Hepatocyte (in vitro differentiated cells): ENCODE measurements around the gene SGTA. TPM values are rescaled to one million over a fixed set of nuclear protein-coding genes. Genes with fewer than 3 reads are reported as not detected.

Experiments used
- DNase-seq: peaks from one replicate; pipeline ENCODE4 v3.0.0-alpha.2; 2016; ENCODE audit warnings: low spot score
- H2AFZ ChIP-seq: fragments of 200-600 bp; sonication (generic); 2 replicates; pipeline ENCODE4 v1.6.0; 2016; ENCODE audit warnings: antibody characterized with exemption, mild to moderate bottlenecking
- H3K27ac ChIP-seq: fragments of 200-600 bp; sonication (generic); 2 replicates; pipeline ENCODE4 v1.5.1; 2016; ENCODE audit warnings: mild to moderate bottlenecking
- H3K27me3 ChIP-seq: fragments of 200-600 bp; sonication (generic); 2 replicates; pipeline ENCODE4 v1.6.1; 2016
- H3K36me3 ChIP-seq: fragments of 200-600 bp; sonication (generic); replicated peaks from 2 replicates; pipeline ENCODE4 v1.5.1; 2016; ENCODE audit warnings: low read depth; ENCODE audit not compliant: insufficient read depth
- H3K4me1 ChIP-seq: fragments of 200-600 bp; sonication (generic); 2 replicates; pipeline ENCODE4 v1.5.1; 2016; ENCODE audit warnings: mild to moderate bottlenecking, moderate library complexity; ENCODE audit not compliant: insufficient read depth
- H3K4me2 ChIP-seq: fragments of 200-600 bp; sonication (generic); 2 replicates; pipeline ENCODE4 v1.6.0; 2016
- H3K4me3 ChIP-seq: fragments of 200-600 bp; sonication (generic); 2 replicates; pipeline ENCODE4 v1.5.1; 2016; ENCODE audit warnings: mild to moderate bottlenecking
- H3K79me2 ChIP-seq: fragments of 200-600 bp; sonication (generic); 2 replicates; pipeline ENCODE4 v1.6.0; 2017; ENCODE audit warnings: mild to moderate bottlenecking
- H3K9me2 ChIP-seq: fragments of 200-600 bp; sonication (generic); replicated peaks from 2 replicates; pipeline ENCODE4 v1.6.0; 2017; ENCODE audit warnings: mild to moderate bottlenecking; ENCODE audit not compliant: insufficient read depth
- H3K9me3 ChIP-seq: fragments of 200-600 bp; sonication (generic); 2 replicates; pipeline ENCODE4 v1.5.1; 2016; ENCODE audit warnings: low read depth, mild to moderate bottlenecking
- H4K20me1 ChIP-seq: fragments of 200-600 bp; sonication (generic); 2 replicates; pipeline ENCODE4 v1.6.0; 2016; ENCODE audit warnings: mild to moderate bottlenecking; ENCODE audit not compliant: insufficient read depth, poor library complexity, severe bottlenecking
- EZH2 ChIP-seq: fragments of 200-600 bp; sonication (generic); IDR thresholded peaks from 2 replicates; pipeline ENCODE4 v1.6.1; 2016; ENCODE audit warnings: antibody characterized with exemption, mild to moderate bottlenecking, borderline replicate concordance
- EZH2phosphoT487 ChIP-seq: fragments of 200-600 bp; sonication (generic); IDR thresholded peaks from one replicate; pipeline ENCODE4 v1.6.1; 2018; ENCODE audit warnings: antibody characterized with exemption, mild to moderate bottlenecking, low read depth, moderate library complexity; ENCODE audit not compliant: unreplicated experiment, severe bottlenecking
- WGBS: methylation state at CpG from one replicate; pipeline ENCODE4 v1.1.6; 2016; ENCODE audit warnings: low lambda C conversion rate; ENCODE audit errors: missing lambda C conversion rate; 5-methylcytosine and 5-hydroxymethylcytosine counted together
- polyA plus RNA-seq: library from polyadenylated mRNA; unstranded; fragments of >200 nt; fragmentation: Nextera tagmentation; extraction: Ambion mirVana; gene quantifications from 2 replicates; pipeline ENCODE4 v1.2.1, GENCODE V29; 2016
- total RNA-seq: library from RNA; depleted of rRNA; stranded (reverse); fragments of >200 nt; gene quantifications from 2 replicates; pipeline ENCODE4 v1.2.3, GENCODE V29; 2014
- TF ChIP-seq, protein P1 (sequence below): fragments of 200-600 bp; sonication (generic); IDR thresholded peaks from 2 replicates; pipeline ENCODE4 v1.5.1; 2016; ENCODE audit warnings: antibody characterized with exemption, mild to moderate bottlenecking; ENCODE audit not compliant: poor library complexity

Gene SGTA, protein sequence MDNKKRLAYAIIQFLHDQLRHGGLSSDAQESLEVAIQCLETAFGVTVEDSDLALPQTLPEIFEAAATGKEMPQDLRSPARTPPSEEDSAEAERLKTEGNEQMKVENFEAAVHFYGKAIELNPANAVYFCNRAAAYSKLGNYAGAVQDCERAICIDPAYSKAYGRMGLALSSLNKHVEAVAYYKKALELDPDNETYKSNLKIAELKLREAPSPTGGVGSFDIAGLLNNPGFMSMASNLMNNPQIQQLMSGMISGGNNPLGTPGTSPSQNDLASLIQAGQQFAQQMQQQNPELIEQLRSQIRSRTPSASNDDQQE
- total RNA-seq (33.4 and 37.4 TPM in 2 replicates), polyA plus RNA-seq (62.8 and 65.8 TPM in 2 replicates)

DNA sequence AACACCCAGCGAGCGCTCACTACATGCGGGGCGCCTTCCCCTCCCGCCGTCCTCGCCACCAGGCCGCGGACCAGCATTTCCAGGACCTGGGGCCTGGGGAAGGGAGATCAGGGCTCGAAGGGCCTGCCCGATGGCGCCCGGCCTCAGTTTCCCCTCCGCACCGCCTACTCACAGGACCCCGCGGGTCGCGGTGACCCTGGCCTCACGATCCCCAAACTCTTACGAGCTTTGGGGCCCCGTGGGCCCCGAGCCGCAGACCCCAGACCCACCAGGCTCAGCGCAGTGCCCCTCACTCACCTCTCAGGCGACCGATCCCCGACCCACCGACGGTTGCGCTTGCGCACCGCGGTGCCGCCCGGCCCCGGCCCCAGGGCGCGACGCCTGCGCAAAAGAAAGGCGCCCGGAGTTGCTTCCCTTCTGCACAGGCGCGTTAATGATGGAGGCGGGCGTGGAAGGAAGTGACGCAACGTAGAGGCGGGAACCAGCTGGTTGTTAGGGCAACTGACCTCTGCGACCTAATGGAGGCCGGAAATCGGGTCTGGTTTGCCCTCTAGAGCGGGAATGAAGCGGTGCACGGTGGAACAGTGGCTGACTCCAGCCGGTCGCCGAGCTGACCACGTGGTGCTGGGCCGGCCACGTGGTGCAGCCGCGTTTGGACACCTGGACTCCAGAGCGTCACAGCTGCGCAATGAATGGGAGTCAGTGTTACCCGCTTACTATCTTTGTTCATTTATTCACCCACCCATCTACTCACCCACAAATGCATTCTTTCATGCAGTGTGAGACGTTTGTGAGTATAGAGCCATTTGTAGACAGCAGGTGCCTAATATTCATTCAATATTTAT, at the start of gene SGTA:
Gene SGTA (minus strand): TSS at position 338 of the 845 bp plus-strand sequence. CDS start 14,205 bp downstream, outside the sequence.
- no peaks in the 10 kb centered on the region for H3K36me3 ChIP-seq
- no peak for TF ChIP-seq EZH2phosphoT487
- no peak for TF ChIP-seq EZH2
- TF ChIP-seq, protein P1, sequence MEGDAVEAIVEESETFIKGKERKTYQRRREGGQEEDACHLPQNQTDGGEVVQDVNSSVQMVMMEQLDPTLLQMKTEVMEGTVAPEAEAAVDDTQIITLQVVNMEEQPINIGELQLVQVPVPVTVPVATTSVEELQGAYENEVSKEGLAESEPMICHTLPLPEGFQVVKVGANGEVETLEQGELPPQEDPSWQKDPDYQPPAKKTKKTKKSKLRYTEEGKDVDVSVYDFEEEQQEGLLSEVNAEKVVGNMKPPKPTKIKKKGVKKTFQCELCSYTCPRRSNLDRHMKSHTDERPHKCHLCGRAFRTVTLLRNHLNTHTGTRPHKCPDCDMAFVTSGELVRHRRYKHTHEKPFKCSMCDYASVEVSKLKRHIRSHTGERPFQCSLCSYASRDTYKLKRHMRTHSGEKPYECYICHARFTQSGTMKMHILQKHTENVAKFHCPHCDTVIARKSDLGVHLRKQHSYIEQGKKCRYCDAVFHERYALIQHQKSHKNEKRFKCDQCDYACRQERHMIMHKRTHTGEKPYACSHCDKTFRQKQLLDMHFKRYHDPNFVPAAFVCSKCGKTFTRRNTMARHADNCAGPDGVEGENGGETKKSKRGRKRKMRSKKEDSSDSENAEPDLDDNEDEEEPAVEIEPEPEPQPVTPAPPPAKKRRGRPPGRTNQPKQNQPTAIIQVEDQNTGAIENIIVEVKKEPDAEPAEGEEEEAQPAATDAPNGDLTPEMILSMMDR: peak; percentile 29
- no peaks in the 10 kb centered on the region for H3K9me3 ChIP-seq
- DNase-seq: peak; percentile 99
- no peaks in the 10 kb centered on the region for H3K27me3 ChIP-seq
- H2AFZ ChIP-seq: peak within 1 kb of the TSS; percentile 49
- H4K20me1 ChIP-seq: peaks cover 18% of the 10 kb centered on the region
- peaks cover 76% of the 10 kb centered on the region for H3K79me2 ChIP-seq
- no peaks in the 10 kb centered on the region for H3K9me2 ChIP-seq
- peak within 1 kb of the TSS; percentile 91 for H3K4me2 ChIP-seq
- H3K4me3 ChIP-seq: peak within 1 kb of the TSS; percentile 94
- peak within 1 kb of the TSS; percentile 82 for H3K27ac ChIP-seq
- peaks cover 17% of the 10 kb centered on the region for H3K4me1 ChIP-seq
- WGBS: under 1% methylated on average over 66 of the region's 68 CpGs

DNA sequence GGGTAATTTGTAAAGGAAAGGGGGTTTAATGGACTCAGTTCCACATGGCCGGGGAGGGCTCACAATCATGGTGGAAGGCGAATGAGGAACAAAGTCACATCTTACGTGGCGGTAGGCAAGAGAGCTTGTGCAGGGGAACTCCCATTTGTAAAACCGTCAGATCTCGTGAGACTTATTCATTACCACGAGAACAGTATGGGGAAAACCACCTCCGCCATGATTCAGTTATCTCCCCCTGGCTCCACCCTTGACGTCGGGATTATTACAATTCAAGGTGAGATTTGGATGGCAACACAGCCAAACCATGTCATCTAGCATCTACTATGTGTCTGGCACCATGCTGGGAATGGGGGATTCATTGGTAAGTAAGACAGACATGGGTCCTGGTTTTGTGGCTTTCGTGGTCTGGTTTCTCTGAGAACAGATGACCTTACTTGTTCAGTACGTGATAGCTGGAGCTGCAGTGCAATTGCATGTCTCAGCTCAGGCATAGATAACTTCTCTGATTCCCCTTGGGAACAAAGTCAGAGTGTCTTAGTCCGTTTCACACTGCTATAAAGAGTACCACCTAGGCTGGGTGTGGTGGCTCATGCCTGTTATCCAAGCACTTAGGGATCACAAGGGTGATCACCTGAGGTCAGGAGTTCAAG, 44.9 kb upstream of the SGTA start:
- no peak overlapping the region for H2AFZ ChIP-seq
- DNase-seq: no peak
- no peak overlapping the region for H3K4me3 ChIP-seq
- H4K20me1 ChIP-seq: no peaks in the 10 kb centered on the region
- TF ChIP-seq EZH2phosphoT487: no peak
- TF ChIP-seq, protein P1: no peak
- TF ChIP-seq EZH2: no peak
- peaks cover 9% of the 10 kb centered on the region for H3K9me3 ChIP-seq
- WGBS: 96% methylated on average over 13 of the region's 13 CpGs
- H3K4me2 ChIP-seq: no peak overlapping the region
- no peaks in the 10 kb centered on the region for H3K27me3 ChIP-seq
- H3K79me2 ChIP-seq: no peaks in the 10 kb centered on the region
- H3K4me1 ChIP-seq: no peaks in the 10 kb centered on the region
- peaks cover 6% of the 10 kb centered on the region for H3K36me3 ChIP-seq
- no peaks in the 10 kb centered on the region for H3K9me2 ChIP-seq
- no peak overlapping the region for H3K27ac ChIP-seq

DNA sequence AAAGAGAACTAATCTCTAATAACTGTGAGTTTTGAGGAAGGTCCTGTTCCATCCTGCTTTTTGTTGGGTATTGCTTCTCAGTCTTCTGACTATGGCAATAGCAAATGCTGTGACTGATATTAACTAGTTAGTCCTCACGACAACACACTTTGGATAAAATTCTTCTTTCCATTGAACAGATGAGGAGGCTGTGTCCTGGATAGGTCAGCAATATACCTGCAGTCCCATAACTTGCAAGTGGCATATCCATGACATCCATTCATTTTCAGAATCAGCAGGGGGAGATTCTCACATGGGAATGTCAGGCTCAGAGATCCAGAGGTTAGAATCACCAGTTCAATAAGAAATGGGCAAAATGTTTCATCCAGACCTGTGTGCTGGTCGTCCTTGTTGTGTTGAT, 43.9 kb upstream of the SGTA start:
- TF ChIP-seq EZH2phosphoT487 (no peak), EZH2 (no peak)
- TF ChIP-seq, protein P1: no peak
- Histone ChIP-seq H3K4me3 (no peak overlapping the region), H3K36me3 (no peaks in the 10 kb centered on the region), H3K4me2 (no peak overlapping the region), H2AFZ (no peak overlapping the region), H3K4me1 (no peaks in the 10 kb centered on the region), H3K9me3 (no peaks in the 10 kb centered on the region), H3K27ac (no peak overlapping the region), H3K9me2 (no peaks in the 10 kb centered on the region), H4K20me1 (no peaks in the 10 kb centered on the region), H3K27me3 (no peaks in the 10 kb centered on the region), H3K79me2 (peaks cover 2% of the 10 kb centered on the region)
- no peak for DNase-seq
- 96% methylated on average over 2 of the region's 2 CpGs for WGBS
